H1 (cell line): ENCODE results near the gene GRK5. TPM values are rescaled to one million over a fixed set of nuclear protein-coding genes. Genes with fewer than 3 reads are reported as not detected.

Experiments used
- CTCF ChIA-PET: fragments of 300-600 bp; sonication (Branson Sonifier 250); formaldehyde crosslinking; loops from one replicate; lab custom pipeline; 2021; ENCODE audit not compliant: partially characterized antibody; lab: Charles Lee
- POLR2A ChIA-PET: fragments of 300-600 bp; sonication (Branson Sonifier 250); formaldehyde crosslinking; loops from one replicate; lab custom pipeline; 2021; ENCODE audit warnings: inconsistent platforms; ENCODE audit not compliant: partially characterized antibody; lab: Charles Lee
- DNase-seq, 2 experiments: peaks; one replicate each; pipeline versions ENCODE4 v3.0.0 to v3.0.0-alpha.2; 2010 to 2022; ENCODE audit warnings: low spot score in 2 of 2, low read depth in 1 of 2, mixed read lengths in 1 of 2
- FAIRE-seq: peaks from 2 replicates; lab custom pipeline; 2011; peaks lifted over from hg19 to GRCh38; lab: Jason Lieb, UNC
- H2AFZ ChIP-seq: 2 replicates; pipeline ENCODE4 v1.8.1; 2012; ENCODE audit warnings: low read length, inconsistent platforms
- H2AK5ac ChIP-seq: 2 replicates; pipeline ENCODE4 v1.6.1; 2013; ENCODE audit warnings: low read depth, low read length
- H2BK120ac ChIP-seq: replicated peaks from 2 replicates; pipeline ENCODE3; 2013; ENCODE audit warnings: low read depth, low read length, inconsistent platforms
- H2BK12ac ChIP-seq: 2 replicates; pipeline ENCODE4 v1.6.1; 2013; ENCODE audit warnings: low read depth, low read length
- H2BK15ac ChIP-seq: 2 replicates; pipeline ENCODE4 v1.6.1; 2013; ENCODE audit warnings: low read length
- H2BK20ac ChIP-seq: 2 replicates; pipeline ENCODE4 v1.6.1; 2013; ENCODE audit warnings: low read length
- H2BK5ac ChIP-seq: 2 replicates; pipeline ENCODE4 v1.6.1; 2013; ENCODE audit warnings: low read depth, low read length
- H3K14ac ChIP-seq: 2 replicates; pipeline ENCODE4 v1.6.1; 2013; ENCODE audit warnings: inconsistent platforms; ENCODE audit not compliant: insufficient read length
- H3K18ac ChIP-seq: 2 replicates; pipeline ENCODE4 v1.6.1; 2013; ENCODE audit warnings: low read length; ENCODE audit errors: extremely low read depth
- H3K23ac ChIP-seq: 2 replicates; pipeline ENCODE4 v1.6.1; 2013; ENCODE audit warnings: inconsistent platforms; ENCODE audit not compliant: insufficient read length
- H3K23me2 ChIP-seq: 2 replicates; pipeline ENCODE4 v1.6.1; 2013; ENCODE audit warnings: low read depth, low read length
- H3K27ac ChIP-seq: 2 replicates; pipeline ENCODE4 v1.6.1; 2011; ENCODE audit warnings: low read depth, low read length, inconsistent platforms
- H3K27me3 ChIP-seq, 4 experiments: replicated peaks in 1 of 4; 1 replicate in 1 of 4; 2 replicates in 3 of 4; pipeline versions ENCODE4 v1.6.1 to v1.8.1; 2011 to 2013; ENCODE audit warnings: low read length in 3 of 4, mild to moderate bottlenecking in 3 of 4, inconsistent platforms in 2 of 4, mixed read lengths in 2 of 4, moderate library complexity in 1 of 4; ENCODE audit not compliant: control insufficient read depth in 3 of 4, insufficient read depth in 3 of 4; ENCODE audit errors: extremely low read depth in 1 of 4
- H3K36me3 ChIP-seq, 4 experiments: 2 replicates each; pipeline versions ENCODE4 v1.6.1 to v1.8.1; 2011 to 2013; ENCODE audit warnings: mild to moderate bottlenecking in 4 of 4, low read length in 3 of 4, moderate library complexity in 2 of 4, control low read depth in 1 of 4, inconsistent platforms in 1 of 4; ENCODE audit not compliant: insufficient read depth in 4 of 4, control insufficient read depth in 2 of 4
- H3K4ac ChIP-seq: replicated peaks from 2 replicates; pipeline ENCODE3; 2013; ENCODE audit warnings: low read length, low read depth, mixed read lengths, inconsistent platforms; ENCODE audit not compliant: insufficient read length
- H3K4me1 ChIP-seq, 4 experiments: replicated peaks in 1 of 4; 1 replicate in 1 of 4; 2 replicates in 3 of 4; pipeline versions ENCODE4 v1.6.1 to v1.8.1; 2011 to 2013; ENCODE audit warnings: low read length in 3 of 4, inconsistent platforms in 2 of 4, mixed read lengths in 1 of 4; ENCODE audit not compliant: insufficient read depth in 4 of 4, control insufficient read depth in 3 of 4
- H3K4me2 ChIP-seq, 2 experiments: 2 replicates each; pipeline versions ENCODE4 v1.6.1 to v1.8.1; 2011 to 2013; ENCODE audit warnings: low read depth in 2 of 2, low read length in 2 of 2, control low read depth in 1 of 2, inconsistent platforms in 1 of 2, mild to moderate bottlenecking in 1 of 2; ENCODE audit not compliant: insufficient read depth in 1 of 2
- H3K4me3 ChIP-seq, 4 experiments: fragments of 200-600, 300-600 bp in 1 of 4; sonication (generic), shearing (Covaris generic), sonication (Bioruptor Twin) in 1 of 4; 2 replicates each; pipeline versions ENCODE4 v1.5.1 to v1.8.1; 2011 to 2016; ENCODE audit warnings: low read length in 4 of 4, low read depth in 3 of 4, control low read depth in 2 of 4, inconsistent platforms in 2 of 4, mild to moderate bottlenecking in 2 of 4, mixed read lengths in 1 of 4, moderate library complexity in 1 of 4; ENCODE audit not compliant: insufficient read depth in 2 of 4; ENCODE audit errors: extremely low read depth in 1 of 4
- H3K56ac ChIP-seq: replicated peaks from 2 replicates; pipeline ENCODE3; 2013; ENCODE audit warnings: low read depth, mild to moderate bottlenecking, mixed read lengths, low read length, inconsistent platforms; ENCODE audit not compliant: insufficient read length
- H3K79me1 ChIP-seq: 2 replicates; pipeline ENCODE4 v1.6.1; 2013; ENCODE audit warnings: low read depth, low read length, control low read depth
- H3K79me2 ChIP-seq, 2 experiments: 2 replicates each; pipeline versions ENCODE4 v1.6.1 to v1.8.1; 2012 to 2013; ENCODE audit warnings: low read length in 2 of 2, mild to moderate bottlenecking in 2 of 2, inconsistent platforms in 1 of 2; ENCODE audit not compliant: insufficient read depth in 2 of 2, control insufficient read depth in 1 of 2
- H3K9ac ChIP-seq, 4 experiments: replicated peaks in 1 of 4; 1 replicate in 1 of 4; 2 replicates in 3 of 4; pipeline versions ENCODE4 v1.6.1 to v1.8.1; 2011 to 2013; ENCODE audit warnings: low read depth in 3 of 4, low read length in 3 of 4, control low read depth in 2 of 4, mild to moderate bottlenecking in 2 of 4, moderate library complexity in 2 of 4, inconsistent platforms in 1 of 4; ENCODE audit errors: extremely low read depth in 1 of 4
- H3K9me3 ChIP-seq, 2 experiments: 2 replicates each; pipeline versions ENCODE4 v1.6.1 to v1.8.1; 2012 to 2013; ENCODE audit warnings: mild to moderate bottlenecking in 2 of 2, moderate library complexity in 2 of 2, control low read depth in 1 of 2, inconsistent platforms in 1 of 2, low read depth in 1 of 2, low read length in 1 of 2, mixed read lengths in 1 of 2; ENCODE audit not compliant: insufficient read depth in 2 of 2
- H4K20me1 ChIP-seq, 2 experiments: replicated peaks in 1 of 2; 2 replicates each; pipeline versions ENCODE3 to v1.8.1; 2011 to 2013; ENCODE audit warnings: inconsistent platforms in 2 of 2, low read length in 2 of 2, mild to moderate bottlenecking in 1 of 2; ENCODE audit not compliant: insufficient read depth in 2 of 2, control insufficient read depth in 1 of 2
- H4K5ac ChIP-seq: 2 replicates; pipeline ENCODE4 v1.6.1; 2013; ENCODE audit warnings: low read length, low read depth, mixed read lengths, inconsistent platforms; ENCODE audit not compliant: insufficient read length
- H4K8ac ChIP-seq: 2 replicates; pipeline ENCODE4 v1.8.0; 2013; ENCODE audit warnings: mild to moderate bottlenecking, moderate library complexity, low read length, inconsistent platforms; ENCODE audit not compliant: insufficient read depth; ENCODE audit errors: extremely low read depth
- H4K91ac ChIP-seq: replicated peaks from 2 replicates; pipeline ENCODE3; 2013; ENCODE audit warnings: low read length, mixed read lengths, inconsistent platforms; ENCODE audit not compliant: insufficient read length
- CBX5 ChIP-seq: fragments of 300-800, 300-1000 bp; sonication (generic); IDR thresholded peaks from 2 replicates; pipeline ENCODE4 v1.7.1; 2016; ENCODE audit warnings: antibody characterized with exemption, low read length, low read depth
- CBX8 ChIP-seq: fragments of 300-800, 300-1000 bp; sonication (generic); IDR thresholded peaks from 2 replicates; pipeline ENCODE4 v1.7.1; 2016; ENCODE audit warnings: low read depth, low read length, borderline replicate concordance
- CTBP2 ChIP-seq: IDR thresholded peaks from 2 replicates; pipeline ENCODE4 v1.7.0; 2011; ENCODE audit warnings: borderline replicate concordance, mild to moderate bottlenecking, moderate library complexity, mixed read lengths, low read length; ENCODE audit not compliant: insufficient read depth, insufficient read length
- EGR1 ChIP-seq: IDR thresholded peaks from 2 replicates; pipeline ENCODE4 v1.6.1; 2011; ENCODE audit warnings: low read depth, low read length, borderline replicate concordance
- FOSL1 ChIP-seq: IDR thresholded peaks from 2 replicates; pipeline ENCODE4 v1.6.1; 2011; ENCODE audit warnings: mild to moderate bottlenecking, low read depth, low read length, moderate library complexity; ENCODE audit not compliant: insufficient read depth
- HDAC2 ChIP-seq, 2 experiments: fragments of 300-600 bp in 1 of 2; sonication (generic) in 1 of 2; IDR thresholded peaks; 2 replicates each; pipeline ENCODE4 v1.6.1; 2011 to 2012; ENCODE audit warnings: low read depth in 2 of 2, low read length in 2 of 2, mild to moderate bottlenecking in 2 of 2, moderate library complexity in 2 of 2, borderline replicate concordance in 1 of 2, inconsistent platforms in 1 of 2
- RBBP5 ChIP-seq: IDR thresholded peaks from 2 replicates; pipeline ENCODE4 v1.7.1; 2012; ENCODE audit warnings: low read depth, mild to moderate bottlenecking, inconsistent platforms, low read length, moderate library complexity, borderline replicate concordance
- RFX5 ChIP-seq: IDR thresholded peaks from 2 replicates; pipeline ENCODE4 v1.6.1; 2011; ENCODE audit warnings: low read depth, low read length, improper control_type of control experiment, borderline replicate concordance
- SRF ChIP-seq: IDR thresholded peaks from 2 replicates; pipeline ENCODE4 v1.6.1; 2011; ENCODE audit warnings: mild to moderate bottlenecking, low read depth, low read length, moderate library complexity
- whole genome bisulfite sequencing, 2 experiments: shearing (Covaris generic) in 1 of 2; methylation state at CpG; one replicate each; pipeline versions ENCODE4 v1.1.6 to v1.1.7; 2013 to 2015; ENCODE audit warnings: low lambda C conversion rate in 2 of 2, mixed read lengths in 2 of 2, inconsistent platforms in 1 of 2, low coverage in 1 of 2, missing lambda C conversion rate in 1 of 2; ENCODE audit not compliant: insufficient replicate concordance in 2 of 2, insufficient coverage in 1 of 2, insufficient read length in 1 of 2; ENCODE audit errors: extremely low coverage in 1 of 2, missing lambda C conversion rate in 1 of 2; 5-methylcytosine and 5-hydroxymethylcytosine counted together
- polyA plus RNA-seq, 7 experiments: library from polyadenylated mRNA; depleted of rRNA in 3 of 7; stranded (reverse) in 5 of 7; unstranded in 2 of 7; fragments of >200 nt in 5 of 7; fragments of 200-250 nt in 2 of 7; gene quantifications; 1 replicate in 5 of 7; 2 replicates in 1 of 7; 4 replicates in 1 of 7; pipeline versions ENCODE4 v1.2.1 to v1.2.3, GENCODE V29; 2011 to 2013; ENCODE audit warnings: missing spikeins in 2 of 7, mixed read lengths in 2 of 7
- total RNA-seq: library from RNA; stranded (reverse); fragmentation: NEBNext Ultra II Directional; extraction: Animal tissue kit (Norgen Biotek cat#: 25700); gene quantifications from 2 replicates; pipeline ENCODE4 v1.2.1, GENCODE V29; 2021
- TF ChIP-seq, protein P1 (sequence below): IDR thresholded peaks from 2 replicates; pipeline ENCODE4 v1.6.1; 2012; ENCODE audit warnings: low read length, inconsistent platforms
- TF ChIP-seq, protein P2 (sequence below): IDR thresholded peaks from 2 replicates; pipeline ENCODE4 v1.6.1; 2012; ENCODE audit warnings: inconsistent platforms

The GRK5 gene
- total and polyA plus RNA-seq, 2 of the 8 experiments (the other 6 are each of a cell fraction or from before 2014, with no cell fraction given) = 0.54 to 2.5 TPM

DNA sequence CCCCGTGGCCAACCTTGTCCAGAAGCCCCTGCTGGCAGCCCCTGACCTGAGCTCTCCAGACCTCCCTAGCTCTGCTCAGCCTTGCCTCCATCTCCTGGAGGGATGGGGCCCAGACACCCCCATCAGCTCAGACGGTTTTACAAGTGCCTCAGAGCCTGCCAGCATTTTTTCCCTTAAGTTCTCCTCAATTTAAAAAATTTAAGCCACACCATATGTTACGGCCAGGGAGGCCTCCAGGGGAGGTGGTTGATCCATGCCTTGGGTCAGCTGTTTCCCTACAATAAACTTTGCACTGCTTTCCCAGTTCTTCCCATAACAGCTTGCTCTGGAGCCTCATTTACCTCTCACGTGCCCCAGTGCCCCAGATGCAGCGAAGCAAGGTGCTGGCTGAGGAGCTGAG, 191.6 kb downstream of the GRK5 start:
- Histone ChIP-seq H3K4me3 (no peak overlapping the region), H3K23me2 (peaks cover 5% of the 10 kb centered on the region; the same call in 1 of the 2 replicates), H4K5ac (no peak overlapping the region), H3K79me2 (no peaks in the 10 kb centered on the region), H3K9me3 (no peaks in the 10 kb centered on the region), H2BK5ac (no peak overlapping the region), H2BK12ac (no peak overlapping the region), H3K4me1 (no peaks in the 10 kb centered on the region; a peak in 1 of 7 replicates), H3K4me2 (no peak overlapping the region), H2AK5ac (no peak overlapping the region), H2BK20ac (no peak overlapping the region), H2BK15ac (no peak overlapping the region), H3K79me1 (no peaks in the 10 kb centered on the region), H3K36me3 (no peaks in the 10 kb centered on the region), H4K8ac (peak overlapping the region; percentile 68; the same call in 1 of the 2 replicates), H3K23ac (no peak overlapping the region), H4K91ac (no peak overlapping the region), H3K27me3 (no peaks in the 10 kb centered on the region; a peak in 1 of 7 replicates), H4K20me1 (peaks cover 0 to 3% of the 10 kb centered on the region in 2 experiments), H2BK120ac (no peak overlapping the region), H3K4ac (no peak overlapping the region), H3K9ac (no peak overlapping the region), H2AFZ (no peak overlapping the region), H3K27ac (no peak overlapping the region), H3K56ac (no peak overlapping the region), H3K18ac (no peak overlapping the region), H3K14ac (no peak overlapping the region)
- DNase-seq = no peak
- POLR2A ChIA-PET = interaction anchor here (0.6 kb wide), 1 partner anchor 9 kb away, joined by 5 read pairs; no protein-coding TSS in a partner anchor
- CTCF ChIA-PET = interaction anchor here (0.7 to 2.1 kb wide), 6 partner anchors 8 to 200 kb away, joined by 3 to 8 read pairs (median 4); partner anchors contain the start of gene GRK5
- 83% methylated on average over 5 of the region's 5 CpGs; no CpG with 5 or more reads in 1 of the 2 experiments for WGBS, 2 experiments
- FAIRE-seq = no peak
- no peak for TF ChIP-seq FOSL1
- TF ChIP-seq, protein P1, sequence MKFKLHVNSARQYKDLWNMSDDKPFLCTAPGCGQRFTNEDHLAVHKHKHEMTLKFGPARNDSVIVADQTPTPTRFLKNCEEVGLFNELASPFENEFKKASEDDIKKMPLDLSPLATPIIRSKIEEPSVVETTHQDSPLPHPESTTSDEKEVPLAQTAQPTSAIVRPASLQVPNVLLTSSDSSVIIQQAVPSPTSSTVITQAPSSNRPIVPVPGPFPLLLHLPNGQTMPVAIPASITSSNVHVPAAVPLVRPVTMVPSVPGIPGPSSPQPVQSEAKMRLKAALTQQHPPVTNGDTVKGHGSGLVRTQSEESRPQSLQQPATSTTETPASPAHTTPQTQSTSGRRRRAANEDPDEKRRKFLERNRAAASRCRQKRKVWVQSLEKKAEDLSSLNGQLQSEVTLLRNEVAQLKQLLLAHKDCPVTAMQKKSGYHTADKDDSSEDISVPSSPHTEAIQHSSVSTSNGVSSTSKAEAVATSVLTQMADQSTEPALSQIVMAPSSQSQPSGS = no peak
- TF ChIP-seq RBBP5 = no peak
- no peak for TF ChIP-seq RFX5
- no peak for TF ChIP-seq CBX5
- TF ChIP-seq CBX8 = no peak
- TF ChIP-seq HDAC2 (IDR thresholded peaks at IDR 0.05; ENCODE audit: borderline replicate concordance in 1 of 2, low read depth in 2 of 2, low read length in 2 of 2) = no peak
- TF ChIP-seq EGR1 = no peak
- no peak for TF ChIP-seq SRF
- TF ChIP-seq, protein P2, sequence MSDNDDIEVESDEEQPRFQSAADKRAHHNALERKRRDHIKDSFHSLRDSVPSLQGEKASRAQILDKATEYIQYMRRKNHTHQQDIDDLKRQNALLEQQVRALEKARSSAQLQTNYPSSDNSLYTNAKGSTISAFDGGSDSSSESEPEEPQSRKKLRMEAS = no peak
- no peak for TF ChIP-seq CTBP2
